GM23338 (cell line): ENCODE results near the gene SSTR3. TPM values are rescaled to one million over a fixed set of nuclear protein-coding genes. Genes with fewer than 3 reads are reported as not detected.

ENCODE experiments used
- ATAC-seq: fragments of 200-7000 bp; cut with Tn5 transposase; 3 replicates; pipeline ENCODE4 v1.9.1; 2020
- DNase-seq: peaks from one replicate; pipeline ENCODE4 v3.0.0-alpha.2; 2015; ENCODE audit warnings: low spot score
- H2AFZ ChIP-seq: fragments of 200-600 bp; sonication (generic); 2 replicates; pipeline ENCODE4 v1.8.0; 2016; ENCODE audit warnings: antibody characterized with exemption, mild to moderate bottlenecking, moderate library complexity
- H3F3A ChIP-seq: fragments of 200-600 bp; sonication (generic); replicated peaks from 2 replicates; pipeline ENCODE4 v1.8.0; 2017; ENCODE audit warnings: antibody characterized with exemption, mixed run types, low read depth
- H3K27ac ChIP-seq: fragments of 200-600 bp; sonication (generic); 2 replicates; pipeline ENCODE4 v1.6.1; 2016; ENCODE audit warnings: low read depth
- H3K27me3 ChIP-seq: fragments of 200-600 bp; sonication (generic); 2 replicates; pipeline ENCODE4 v1.8.0; 2016; ENCODE audit warnings: mild to moderate bottlenecking, mixed run types, moderate library complexity; ENCODE audit not compliant: insufficient read depth
- H3K36me3 ChIP-seq: fragments of 200-600 bp; sonication (generic); 2 replicates; pipeline ENCODE4 v1.8.0; 2016; ENCODE audit warnings: mild to moderate bottlenecking; ENCODE audit not compliant: insufficient read depth
- H3K4me1 ChIP-seq: fragments of 200-600 bp; sonication (generic); 2 replicates; pipeline ENCODE4 v1.8.0; 2016; ENCODE audit warnings: mild to moderate bottlenecking, moderate library complexity; ENCODE audit not compliant: insufficient read depth
- H3K4me2 ChIP-seq: fragments of 200-600 bp; sonication (generic); 2 replicates; pipeline ENCODE4 v1.7.1; 2017; ENCODE audit warnings: mixed run types
- H3K4me3 ChIP-seq: fragments of 200-600 bp; sonication (generic); 2 replicates; pipeline ENCODE4 v1.6.1; 2016; ENCODE audit warnings: mixed run types
- H3K79me2 ChIP-seq: fragments of 200-600 bp; sonication (generic); replicated peaks from 2 replicates; pipeline ENCODE4 v1.8.0; 2017; ENCODE audit warnings: mild to moderate bottlenecking; ENCODE audit not compliant: insufficient read depth
- H3K9me2 ChIP-seq: fragments of 200-600 bp; sonication (generic); 2 replicates; pipeline ENCODE4 v1.8.0; 2017; ENCODE audit not compliant: insufficient read depth
- H4K20me1 ChIP-seq: fragments of 200-600 bp; sonication (generic); replicated peaks from 2 replicates; pipeline ENCODE4 v1.8.0; 2017; ENCODE audit warnings: mild to moderate bottlenecking; ENCODE audit not compliant: insufficient read depth
- H3K27ac Mint-ChIP-seq: 2 replicates; pipeline ENCODE4 v1.8.0; 2020; ENCODE audit warnings: inconsistent platforms, mild to moderate bottlenecking, moderate library complexity, mixed read lengths
- H3K27me3 Mint-ChIP-seq: 3 replicates; pipeline ENCODE4 v1.8.0; 2022; ENCODE audit warnings: low read depth, mild to moderate bottlenecking, moderate library complexity, mixed read lengths, inconsistent platforms; ENCODE audit not compliant: insufficient read depth, poor library complexity
- H3K36me3 Mint-ChIP-seq: 3 replicates; pipeline ENCODE4 v1.8.0; 2021; ENCODE audit warnings: low read depth, mild to moderate bottlenecking, inconsistent platforms, moderate library complexity, mixed read lengths
- H3K4me1 Mint-ChIP-seq: 3 replicates; pipeline ENCODE4 v1.8.0; 2020; ENCODE audit warnings: mild to moderate bottlenecking, inconsistent platforms, mixed read lengths
- H3K4me3 Mint-ChIP-seq: 3 replicates; pipeline ENCODE4 v1.8.0; 2021; ENCODE audit warnings: moderate library complexity, mild to moderate bottlenecking, inconsistent platforms, mixed read lengths
- H3K9me3 Mint-ChIP-seq: 3 replicates; pipeline ENCODE4 v1.8.0; 2020; ENCODE audit warnings: moderate library complexity, mild to moderate bottlenecking, inconsistent platforms, mixed read lengths
- CREB1 ChIP-seq: fragments of 250-450 bp; sonication (Bioruptor Pico); IDR thresholded peaks from 2 replicates; pipeline ENCODE4 v1.5.0; 2020; ENCODE audit warnings: low read depth, mild to moderate bottlenecking, moderate library complexity
- CTCF ChIP-seq, 2 experiments: fragments of 200-600 bp in 1 of 2; sonication (generic) in 1 of 2; conservative IDR thresholded peaks; 2 replicates each; pipeline versions ENCODE4 v1.5.1 to v1.6.1; 2016 to 2017; ENCODE audit warnings: antibody characterized with exemption in 2 of 2, low read depth in 2 of 2, mild to moderate bottlenecking in 2 of 2, moderate library complexity in 1 of 2
- ETS1 ChIP-seq: IDR thresholded peaks from 2 replicates; pipeline ENCODE4 v1.6.1; 2016; ENCODE audit warnings: antibody characterized with exemption
- EZH2 ChIP-seq: fragments of 200-600 bp; sonication (generic); IDR thresholded peaks from one replicate; pipeline ENCODE4 v1.8.0; 2017; ENCODE audit warnings: antibody characterized with exemption, mild to moderate bottlenecking, low read depth; ENCODE audit not compliant: unreplicated experiment
- EZH2phosphoT487 ChIP-seq: fragments of 200-600 bp; sonication (generic); IDR thresholded peaks from one replicate; pipeline ENCODE4 v1.8.1; 2018; ENCODE audit warnings: antibody characterized with exemption; ENCODE audit not compliant: unreplicated experiment
- JUNB ChIP-seq: IDR thresholded peaks from one replicate; pipeline ENCODE4 v1.6.1; 2016; ENCODE audit warnings: antibody characterized with exemption; ENCODE audit not compliant: unreplicated experiment
- NANOG ChIP-seq: IDR thresholded peaks from 2 replicates; pipeline ENCODE4 v1.6.1; 2016; ENCODE audit warnings: antibody characterized with exemption, borderline replicate concordance
- POLR2AphosphoS5 ChIP-seq: IDR thresholded peaks from 2 replicates; pipeline ENCODE4 v1.6.1; 2016; ENCODE audit warnings: antibody characterized with exemption, low read depth
- REST ChIP-seq: IDR thresholded peaks from one replicate; pipeline ENCODE4 v1.6.1; 2018; ENCODE audit warnings: antibody characterized with exemption; ENCODE audit not compliant: unreplicated experiment
- STAT1 ChIP-seq: IDR thresholded peaks from one replicate; pipeline ENCODE4 v1.6.1; 2016; ENCODE audit warnings: antibody characterized with exemption; ENCODE audit not compliant: unreplicated experiment
- ZNF114 ChIP-seq: fragments of 250-450 bp; sonication (Bioruptor Pico); IDR thresholded peaks from 2 replicates; pipeline ENCODE4 v1.5.0; 2020; ENCODE audit warnings: mild to moderate bottlenecking, moderate library complexity
- ZNF331 ChIP-seq: fragments of 250-450 bp; sonication (Bioruptor Pico); IDR thresholded peaks from 2 replicates; pipeline ENCODE4 v1.5.0; 2020; ENCODE audit warnings: low read depth, mild to moderate bottlenecking, moderate library complexity
- polyA plus RNA-seq: library from polyadenylated mRNA; unstranded; fragments of >200 nt; fragmentation: Nextera tagmentation; extraction: Ambion mirVana; gene quantifications from 2 replicates; pipeline ENCODE4 v1.2.1, GENCODE V29; 2016
- total RNA-seq: library from RNA; depleted of rRNA; stranded (reverse); fragments of >200 nt; shearing (Covaris generic); gene quantifications from 2 replicates; pipeline ENCODE4 v1.2.3, GENCODE V29; 2014
- TF ChIP-seq, protein P1 (sequence below): fragments of 250-450 bp; sonication (Bioruptor Pico); IDR thresholded peaks from 2 replicates; pipeline ENCODE4 v1.5.0; 2020; ENCODE audit warnings: mild to moderate bottlenecking, moderate library complexity

SSTR3 gene
- total and polyA plus RNA-seq, 2 experiments from 2014 or later, result 0.66 TPM; not detected in 1

- no peak for DNase-seq
- TF ChIP-seq ZNF114 (CRISPR knock-in tag) (no peak), JUNB (no peak), POLR2AphosphoS5 (no peak), ZNF331 (no peak), CTCF (conservative IDR thresholded peaks at IDR 0.05; ENCODE audit: low read depth in 2 of 2) (no peak), EZH2 (no peak), NANOG (no peak), REST (no peak), ETS1 (no peak), EZH2phosphoT487 (no peak), STAT1 (no peak), CREB1 (CRISPR knock-in tag) (no peak)
- TF ChIP-seq, protein P1, sequence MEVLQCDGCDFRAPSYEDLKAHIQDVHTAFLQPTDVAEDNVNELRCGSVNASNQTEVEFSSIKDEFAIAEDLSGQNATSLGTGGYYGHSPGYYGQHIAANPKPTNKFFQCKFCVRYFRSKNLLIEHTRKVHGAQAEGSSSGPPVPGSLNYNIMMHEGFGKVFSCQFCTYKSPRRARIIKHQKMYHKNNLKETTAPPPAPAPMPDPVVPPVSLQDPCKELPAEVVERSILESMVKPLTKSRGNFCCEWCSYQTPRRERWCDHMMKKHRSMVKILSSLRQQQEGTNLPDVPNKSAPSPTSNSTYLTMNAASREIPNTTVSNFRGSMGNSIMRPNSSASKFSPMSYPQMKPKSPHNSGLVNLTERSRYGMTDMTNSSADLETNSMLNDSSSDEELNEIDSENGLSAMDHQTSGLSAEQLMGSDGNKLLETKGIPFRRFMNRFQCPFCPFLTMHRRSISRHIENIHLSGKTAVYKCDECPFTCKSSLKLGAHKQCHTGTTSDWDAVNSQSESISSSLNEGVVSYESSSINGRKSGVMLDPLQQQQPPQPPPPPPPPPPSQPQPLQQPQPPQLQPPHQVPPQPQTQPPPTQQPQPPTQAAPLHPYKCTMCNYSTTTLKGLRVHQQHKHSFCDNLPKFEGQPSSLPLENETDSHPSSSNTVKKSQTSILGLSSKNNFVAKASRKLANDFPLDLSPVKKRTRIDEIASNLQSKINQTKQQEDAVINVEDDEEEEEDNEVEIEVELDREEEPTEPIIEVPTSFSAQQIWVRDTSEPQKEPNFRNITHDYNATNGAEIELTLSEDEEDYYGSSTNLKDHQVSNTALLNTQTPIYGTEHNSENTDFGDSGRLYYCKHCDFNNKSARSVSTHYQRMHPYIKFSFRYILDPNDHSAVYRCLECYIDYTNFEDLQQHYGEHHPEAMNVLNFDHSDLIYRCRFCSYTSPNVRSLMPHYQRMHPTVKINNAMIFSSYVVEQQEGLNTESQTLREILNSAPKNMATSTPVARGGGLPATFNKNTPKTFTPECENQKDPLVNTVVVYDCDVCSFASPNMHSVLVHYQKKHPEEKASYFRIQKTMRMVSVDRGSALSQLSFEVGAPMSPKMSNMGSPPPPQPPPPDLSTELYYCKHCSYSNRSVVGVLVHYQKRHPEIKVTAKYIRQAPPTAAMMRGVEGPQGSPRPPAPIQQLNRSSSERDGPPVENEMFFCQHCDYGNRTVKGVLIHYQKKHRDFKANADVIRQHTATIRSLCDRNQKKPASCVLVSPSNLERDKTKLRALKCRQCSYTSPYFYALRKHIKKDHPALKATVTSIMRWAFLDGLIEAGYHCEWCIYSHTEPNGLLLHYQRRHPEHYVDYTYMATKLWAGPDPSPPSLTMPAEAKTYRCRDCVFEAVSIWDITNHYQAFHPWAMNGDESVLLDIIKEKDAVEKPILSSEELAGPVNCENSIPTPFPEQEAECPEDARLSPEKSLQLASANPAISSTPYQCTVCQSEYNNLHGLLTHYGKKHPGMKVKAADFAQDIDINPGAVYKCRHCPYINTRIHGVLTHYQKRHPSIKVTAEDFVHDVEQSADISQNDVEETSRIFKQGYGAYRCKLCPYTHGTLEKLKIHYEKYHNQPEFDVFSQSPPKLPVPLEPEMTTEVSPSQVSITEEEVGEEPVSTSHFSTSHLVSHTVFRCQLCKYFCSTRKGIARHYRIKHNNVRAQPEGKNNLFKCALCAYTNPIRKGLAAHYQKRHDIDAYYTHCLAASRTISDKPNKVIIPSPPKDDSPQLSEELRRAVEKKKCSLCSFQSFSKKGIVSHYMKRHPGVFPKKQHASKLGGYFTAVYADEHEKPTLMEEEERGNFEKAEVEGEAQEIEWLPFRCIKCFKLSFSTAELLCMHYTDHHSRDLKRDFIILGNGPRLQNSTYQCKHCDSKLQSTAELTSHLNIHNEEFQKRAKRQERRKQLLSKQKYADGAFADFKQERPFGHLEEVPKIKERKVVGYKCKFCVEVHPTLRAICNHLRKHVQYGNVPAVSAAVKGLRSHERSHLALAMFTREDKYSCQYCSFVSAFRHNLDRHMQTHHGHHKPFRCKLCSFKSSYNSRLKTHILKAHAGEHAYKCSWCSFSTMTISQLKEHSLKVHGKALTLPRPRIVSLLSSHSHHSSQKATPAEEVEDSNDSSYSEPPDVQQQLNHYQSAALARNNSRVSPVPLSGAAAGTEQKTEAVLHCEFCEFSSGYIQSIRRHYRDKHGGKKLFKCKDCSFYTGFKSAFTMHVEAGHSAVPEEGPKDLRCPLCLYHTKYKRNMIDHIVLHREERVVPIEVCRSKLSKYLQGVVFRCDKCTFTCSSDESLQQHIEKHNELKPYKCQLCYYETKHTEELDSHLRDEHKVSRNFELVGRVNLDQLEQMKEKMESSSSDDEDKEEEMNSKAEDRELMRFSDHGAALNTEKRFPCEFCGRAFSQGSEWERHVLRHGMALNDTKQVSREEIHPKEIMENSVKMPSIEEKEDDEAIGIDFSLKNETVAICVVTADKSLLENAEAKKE, result no peak
- Histone ChIP-seq H3K27me3 (no peaks in the 10 kb centered on the region), H2AFZ (no peak overlapping the region), H3K36me3 (no peaks in the 10 kb centered on the region), H3K4me1 (peaks cover 11% of the 10 kb centered on the region; the same call in 1 of the 2 replicates), H3K4me2 (no peak overlapping the region), H3K4me3 (no peak overlapping the region), H3F3A (no peaks in the 10 kb centered on the region), H4K20me1 (no peaks in the 10 kb centered on the region), H3K9me2 (no peaks in the 10 kb centered on the region), H3K79me2 (no peaks in the 10 kb centered on the region), H3K27ac (no peak overlapping the region)
- peaks cover 18% of the 10 kb centered on the region for H3K27me3 Mint-ChIP-seq
- H3K27ac Mint-ChIP-seq, result no peak overlapping the region
- no peaks in the 10 kb centered on the region for H3K36me3 Mint-ChIP-seq
- no peak for ATAC-seq
- peaks cover 15% of the 10 kb centered on the region for H3K4me1 Mint-ChIP-seq
- no peaks in the 10 kb centered on the region for H3K9me3 Mint-ChIP-seq
- no peak overlapping the region for H3K4me3 Mint-ChIP-seq
Observed at GRCh38 chr22:37213941-37214730, 1.9 kb upstream of the SSTR3 start.
